Fibroblast of pulmonary artery (primary cell): ENCODE measurements around the gene TP53TG5.

Source experiments
- DNase-seq: peaks from one replicate; pipeline ENCODE4 v3.0.0-alpha.2; 2010; ENCODE audit warnings: low read depth
- H3K4me3 ChIP-seq: replicated peaks from 2 replicates; pipeline ENCODE4 v1.5.1; 2011; ENCODE audit warnings: low read depth, mild to moderate bottlenecking, control low read depth, low read length, moderate library complexity
- CTCF ChIP-seq: IDR thresholded peaks from 2 replicates; pipeline ENCODE4 v1.5.1; 2011; ENCODE audit warnings: mild to moderate bottlenecking, control low read depth, low read length, inconsistent platforms; ENCODE audit errors: missing control alignments

The TP53TG5 gene

GRCh38 chr20:45392733-45393132 lies 14.6 kb upstream of the TP53TG5 start:
- H3K4me3 ChIP-seq: no peak overlapping the region
- no peak for TF ChIP-seq CTCF
- no peak for DNase-seq

DNA sequence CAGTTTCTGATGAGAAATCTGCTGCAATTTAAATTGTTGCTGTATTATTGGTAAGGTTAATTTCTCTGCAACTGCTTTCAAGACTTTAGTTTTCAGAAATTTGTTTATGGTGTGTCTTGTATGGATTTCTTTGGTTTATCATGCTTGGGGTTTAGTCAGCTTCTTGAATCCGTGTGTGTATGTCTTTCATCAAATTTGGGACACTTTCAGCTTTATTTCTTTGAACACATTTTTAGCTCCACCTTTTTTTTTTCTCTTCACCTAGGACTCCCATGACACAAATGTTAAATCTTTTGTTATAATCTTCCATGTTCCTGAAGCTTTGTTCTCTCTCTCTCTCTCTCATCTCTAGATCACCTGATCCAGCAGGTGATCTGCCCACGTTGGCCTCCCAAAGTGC lies 13.4 kb upstream of the TP53TG5 start:
- DNase-seq: no peak
- no peak for TF ChIP-seq CTCF
- no peak overlapping the region for H3K4me3 ChIP-seq

DNA sequence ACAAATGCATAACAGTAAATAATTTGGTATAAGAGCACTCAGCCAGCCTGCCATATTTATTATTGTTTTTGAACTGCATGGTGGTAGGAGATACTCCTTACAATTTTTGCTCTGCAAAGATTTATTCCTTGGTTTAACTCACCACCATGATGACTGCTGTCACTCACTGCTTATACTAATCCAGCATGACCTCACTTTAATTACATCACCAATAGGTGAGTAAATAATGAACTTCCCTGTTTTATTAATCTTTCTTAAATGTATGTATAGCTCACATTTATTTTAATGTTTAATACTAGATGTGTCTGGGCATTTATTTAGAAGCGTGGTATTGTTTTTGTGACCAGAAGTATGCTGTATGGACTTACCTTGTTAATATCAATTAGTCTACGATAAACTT lies 12.8 kb upstream of the TP53TG5 start:
- TF ChIP-seq CTCF: no peak
- DNase-seq: no peak
- no peak overlapping the region for H3K4me3 ChIP-seq

DNA sequence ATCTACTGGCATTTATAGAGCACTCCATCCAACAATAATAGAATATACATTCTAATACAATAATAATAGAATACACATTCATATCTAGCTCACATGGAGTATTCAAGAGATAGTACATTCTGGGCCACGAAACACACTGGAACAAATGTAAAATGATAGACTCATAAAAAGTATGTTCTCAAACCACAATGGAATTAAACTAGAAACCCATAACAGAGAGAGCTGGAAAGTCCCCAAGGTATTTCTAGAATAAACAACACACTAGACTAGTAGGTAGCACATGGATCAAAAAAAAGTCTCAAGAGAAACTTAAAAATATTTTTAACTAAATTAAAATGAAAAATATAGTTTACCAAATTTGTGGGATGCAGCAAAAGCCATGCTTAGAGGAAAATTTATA lies 9.1 kb upstream of the TP53TG5 start:
- no peak for TF ChIP-seq CTCF
- no peak overlapping the region for H3K4me3 ChIP-seq
- no peak for DNase-seq

GRCh38 chr20:45377269-45377668 lies 856 bp downstream of the TP53TG5 start:
- TF ChIP-seq CTCF: no peak
- no peak overlapping the region for H3K4me3 ChIP-seq
- DNase-seq: no peak

DNA sequence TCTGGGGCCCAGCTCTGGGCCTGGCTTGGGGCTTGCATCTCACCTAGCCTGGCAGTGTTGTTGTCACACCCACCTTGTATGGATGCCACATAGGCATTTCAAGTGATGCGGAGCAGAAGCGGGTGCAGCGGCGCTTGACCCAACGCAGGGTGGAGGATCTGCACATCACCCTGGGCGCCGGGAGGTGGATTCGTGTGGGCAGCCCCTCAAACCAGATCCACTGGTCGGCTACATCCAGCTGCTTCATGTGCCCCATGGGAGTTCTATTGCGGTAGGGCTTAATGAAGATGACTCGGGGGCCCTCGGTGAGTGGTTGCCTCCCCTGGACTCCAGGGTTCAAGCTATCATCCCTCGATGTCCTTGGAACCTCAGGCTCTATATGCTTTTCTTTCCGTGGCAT lies 3.2 kb downstream of the TP53TG5 start:
- DNase-seq: no peak
- no peak for TF ChIP-seq CTCF
- no peak overlapping the region for H3K4me3 ChIP-seq

DNA sequence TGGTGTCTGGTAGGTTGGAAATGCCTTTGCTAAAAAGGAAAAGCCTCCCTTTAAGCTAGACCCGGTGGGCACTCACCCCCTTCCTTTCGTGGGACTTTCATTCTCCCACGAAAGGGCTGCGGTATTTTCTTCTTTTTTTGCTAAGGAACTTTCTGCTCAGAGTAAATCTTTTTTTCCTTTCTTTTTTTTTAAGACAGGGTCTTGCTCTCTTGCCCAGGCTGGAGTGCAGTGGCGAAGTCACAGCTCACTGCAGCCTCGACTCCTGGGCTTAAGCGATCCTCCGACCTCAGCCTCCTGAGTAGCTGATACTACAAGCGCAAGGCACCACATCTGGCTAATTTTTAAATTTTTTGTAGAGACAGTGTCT lies 4.0 kb downstream of the TP53TG5 start:
- TF ChIP-seq CTCF: no peak
- DNase-seq: no peak
- H3K4me3 ChIP-seq: peak overlapping the region; percentile 54
